GM19397 (cell line): Measurements from ENCODE around the gene TRIM37.
A peak's percentile ranks its signal among the peaks of the same experiment; 100 is the strongest.
"Not testable (repeated sequence)": the region's sequence is repeated elsewhere in the genome, so short reads cannot be mapped to it uniquely, and the experiment has no call there.

Experiments used
- ATAC-seq: cut with Tn5 transposase; IDR thresholded peaks from one replicate; pipeline ENCODE4 v1.9.1; 2021; ENCODE audit warnings: mild to moderate bottlenecking, moderate library complexity; ENCODE audit not compliant: unreplicated experiment

Gene TRIM37, protein sequence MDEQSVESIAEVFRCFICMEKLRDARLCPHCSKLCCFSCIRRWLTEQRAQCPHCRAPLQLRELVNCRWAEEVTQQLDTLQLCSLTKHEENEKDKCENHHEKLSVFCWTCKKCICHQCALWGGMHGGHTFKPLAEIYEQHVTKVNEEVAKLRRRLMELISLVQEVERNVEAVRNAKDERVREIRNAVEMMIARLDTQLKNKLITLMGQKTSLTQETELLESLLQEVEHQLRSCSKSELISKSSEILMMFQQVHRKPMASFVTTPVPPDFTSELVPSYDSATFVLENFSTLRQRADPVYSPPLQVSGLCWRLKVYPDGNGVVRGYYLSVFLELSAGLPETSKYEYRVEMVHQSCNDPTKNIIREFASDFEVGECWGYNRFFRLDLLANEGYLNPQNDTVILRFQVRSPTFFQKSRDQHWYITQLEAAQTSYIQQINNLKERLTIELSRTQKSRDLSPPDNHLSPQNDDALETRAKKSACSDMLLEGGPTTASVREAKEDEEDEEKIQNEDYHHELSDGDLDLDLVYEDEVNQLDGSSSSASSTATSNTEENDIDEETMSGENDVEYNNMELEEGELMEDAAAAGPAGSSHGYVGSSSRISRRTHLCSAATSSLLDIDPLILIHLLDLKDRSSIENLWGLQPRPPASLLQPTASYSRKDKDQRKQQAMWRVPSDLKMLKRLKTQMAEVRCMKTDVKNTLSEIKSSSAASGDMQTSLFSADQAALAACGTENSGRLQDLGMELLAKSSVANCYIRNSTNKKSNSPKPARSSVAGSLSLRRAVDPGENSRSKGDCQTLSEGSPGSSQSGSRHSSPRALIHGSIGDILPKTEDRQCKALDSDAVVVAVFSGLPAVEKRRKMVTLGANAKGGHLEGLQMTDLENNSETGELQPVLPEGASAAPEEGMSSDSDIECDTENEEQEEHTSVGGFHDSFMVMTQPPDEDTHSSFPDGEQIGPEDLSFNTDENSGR

DNA sequence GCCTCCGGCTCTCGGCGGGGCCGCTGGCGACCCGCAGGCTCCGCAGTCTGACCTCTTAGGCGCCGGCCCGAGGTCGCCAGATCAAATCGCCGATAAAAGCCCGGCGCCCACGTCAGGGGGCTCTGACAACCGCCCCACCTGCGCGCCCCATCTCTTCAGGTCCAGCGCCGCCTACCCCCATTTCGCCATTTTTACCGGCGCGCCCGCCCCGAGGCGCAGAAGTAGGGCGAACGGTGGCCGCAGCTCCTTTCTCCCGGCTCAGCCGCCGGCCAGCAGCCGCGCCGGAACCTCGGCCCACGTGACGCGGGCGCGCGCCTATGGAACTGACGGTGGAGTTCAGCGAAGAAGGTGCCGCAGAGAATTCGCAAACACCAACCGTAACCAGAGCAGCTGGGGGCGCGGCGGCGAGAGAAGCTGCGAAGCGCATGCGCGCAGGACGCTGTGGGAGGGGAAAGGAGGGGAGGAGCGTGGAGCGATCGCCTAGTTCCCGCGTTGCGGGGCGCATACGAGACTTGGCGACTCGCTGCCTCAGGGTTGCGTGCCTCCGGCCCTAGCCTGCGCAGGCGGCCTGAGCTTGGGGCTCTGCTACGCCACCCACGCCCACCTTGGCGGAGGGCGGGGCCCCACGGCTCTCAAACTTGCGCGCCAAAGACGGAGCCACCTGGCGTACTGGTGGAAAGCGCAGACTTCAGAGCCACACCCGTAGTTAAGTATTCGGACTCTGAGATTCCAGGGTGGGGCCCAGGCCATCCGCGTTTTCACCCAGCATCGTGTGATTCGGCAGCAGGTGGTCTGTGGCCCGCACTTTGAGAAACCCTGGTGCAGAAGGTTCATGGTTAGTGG is at the start of gene TRIM37:
Gene TRIM37 (minus strand): TSS at position 418 of the 843 bp plus-strand sequence. CDS start 419 bp downstream, outside the sequence.
- ATAC-seq = peak; percentile 97

DNA sequence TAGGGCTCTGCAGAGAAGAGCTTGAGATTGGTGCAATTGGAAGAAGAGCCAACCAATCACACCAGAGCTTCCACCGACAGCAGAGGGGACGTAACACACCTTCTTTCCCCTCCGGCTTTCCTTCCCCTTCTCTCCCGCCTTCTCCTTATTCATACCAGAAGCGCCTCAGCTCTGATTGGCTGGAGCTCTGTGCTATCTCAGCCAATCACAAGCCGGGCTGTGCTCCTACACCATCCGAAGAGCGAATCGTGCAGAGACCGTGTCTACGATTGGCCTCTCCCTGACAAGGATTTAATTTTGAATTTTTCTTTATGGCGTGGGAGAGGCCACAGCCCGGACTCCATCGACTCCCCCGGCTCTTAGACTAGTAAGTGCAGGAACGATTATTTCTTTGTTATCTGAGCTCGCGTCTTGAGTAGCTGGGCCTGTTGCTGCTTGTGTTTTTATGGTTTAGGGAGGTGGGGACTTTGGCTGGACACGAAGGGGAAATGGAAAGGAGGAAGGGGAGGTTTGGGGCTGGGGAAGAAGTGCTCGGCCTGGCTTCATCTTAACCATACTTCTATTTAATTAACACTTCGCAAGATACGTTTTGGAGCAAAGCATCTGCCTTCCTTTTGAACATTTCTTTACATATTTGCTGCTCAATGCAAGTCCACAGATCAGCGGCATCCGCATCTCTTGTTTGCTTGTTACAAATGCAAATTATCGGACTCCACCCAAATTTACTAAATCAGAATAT is 48.9 kb upstream of the TRIM37 start, which contains the start of gene PRR11:
Gene PRR11 (plus strand): TSS at position 308 of the 739 bp plus-strand sequence. CDS start 14,007 bp downstream, outside the sequence.
- ATAC-seq = peak; percentile 85

DNA sequence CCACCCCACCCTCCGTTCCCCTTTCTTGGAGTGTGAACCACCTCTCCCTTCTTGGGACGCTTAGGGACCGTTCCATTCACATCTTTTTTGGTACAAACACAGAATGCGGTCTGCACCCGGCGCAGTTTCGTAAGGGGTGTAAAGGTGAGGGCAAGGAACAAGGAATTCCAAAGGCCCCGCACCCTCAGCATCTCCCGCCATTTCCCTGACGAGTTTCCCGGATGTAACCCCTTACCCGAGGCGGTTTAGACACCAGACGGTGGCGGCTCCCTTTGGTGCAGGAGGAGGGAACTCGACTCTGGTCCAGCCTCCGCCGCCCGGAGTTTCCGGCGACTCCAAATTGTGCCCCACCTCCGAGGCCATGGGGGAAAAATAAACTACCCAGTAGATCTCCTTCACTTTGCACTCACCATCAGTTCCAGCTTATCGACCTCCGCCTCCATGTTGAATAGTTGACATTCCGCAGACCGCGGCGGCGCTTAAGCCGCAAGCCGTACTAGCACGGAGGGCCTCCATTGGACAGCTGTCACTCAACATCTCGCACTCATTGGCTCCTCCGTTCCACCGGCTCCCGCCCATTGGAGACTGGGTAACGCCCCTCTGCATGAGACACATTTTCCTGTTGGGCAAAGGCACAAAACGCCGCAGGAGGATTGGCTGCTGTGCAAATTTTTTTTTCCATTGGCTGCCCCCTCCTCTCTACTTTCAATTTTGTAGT is 48.2 kb upstream of the TRIM37 start, which contains the start of gene SKA2:
Gene SKA2 (minus strand): TSS at position 466 of the 718 bp plus-strand sequence. CDS start 23 bp downstream, at position 443.
- peak; percentile 86 for ATAC-seq

DNA sequence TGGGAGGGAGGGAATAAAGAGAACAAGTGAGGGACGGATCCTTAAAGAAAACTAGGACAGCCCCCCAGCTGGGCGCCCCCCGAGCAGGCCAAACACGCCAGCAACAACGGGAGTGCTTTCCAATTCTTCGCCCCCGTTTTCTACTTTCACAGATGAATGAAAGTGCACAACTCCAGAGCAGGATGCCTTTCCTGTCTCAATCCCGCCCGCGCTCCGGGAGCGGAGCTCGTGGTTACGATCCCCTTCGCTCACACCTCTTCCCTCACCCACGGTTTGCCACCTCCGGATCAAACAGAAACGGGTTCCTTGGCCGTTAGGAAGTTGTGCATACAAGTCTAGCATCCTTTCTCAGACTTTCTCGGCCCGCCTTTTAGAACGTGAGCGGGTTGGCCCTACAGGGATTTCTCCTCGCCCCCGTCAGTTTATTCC is 47.6 kb upstream of the TRIM37 start:
- no peak for ATAC-seq

DNA sequence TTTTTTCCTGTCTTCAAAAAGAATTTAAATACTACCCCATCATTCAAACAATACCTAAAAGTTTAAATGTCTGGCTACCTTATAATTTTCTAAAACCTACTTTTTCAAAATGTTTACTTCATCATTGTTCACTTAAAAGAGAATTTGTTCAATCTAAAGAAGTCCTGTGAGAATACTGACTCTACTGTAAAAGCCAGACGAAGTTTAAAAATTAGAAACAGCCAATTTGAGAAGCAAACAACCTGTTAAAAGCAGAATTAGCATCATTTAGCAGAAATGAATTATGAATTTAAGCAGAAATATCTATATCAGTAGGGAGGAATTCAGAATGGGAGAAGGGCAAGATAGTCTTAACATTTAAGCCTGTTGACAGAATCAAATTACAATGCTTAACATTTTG is 46.2 kb upstream of the TRIM37 start:
- no peak for ATAC-seq

DNA sequence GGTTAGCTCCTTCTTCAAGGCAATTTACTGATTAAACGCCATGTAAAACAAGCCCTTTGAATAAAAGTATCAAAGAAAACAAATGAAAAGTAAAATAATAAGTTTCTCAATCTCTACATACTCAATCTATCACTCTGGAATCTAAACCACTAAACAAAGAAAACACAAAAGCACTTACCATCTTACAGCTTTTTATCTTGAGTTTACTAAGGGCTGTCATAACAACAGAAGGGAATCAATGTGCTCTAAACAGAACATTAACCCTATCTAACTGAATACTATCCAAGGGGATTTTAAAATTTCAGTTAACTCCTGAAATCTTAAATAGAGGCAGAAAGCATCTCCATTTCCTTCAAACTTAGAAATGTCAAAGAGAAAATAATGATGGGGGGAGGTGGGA is 44.9 kb upstream of the TRIM37 start:
- no peak for ATAC-seq

DNA sequence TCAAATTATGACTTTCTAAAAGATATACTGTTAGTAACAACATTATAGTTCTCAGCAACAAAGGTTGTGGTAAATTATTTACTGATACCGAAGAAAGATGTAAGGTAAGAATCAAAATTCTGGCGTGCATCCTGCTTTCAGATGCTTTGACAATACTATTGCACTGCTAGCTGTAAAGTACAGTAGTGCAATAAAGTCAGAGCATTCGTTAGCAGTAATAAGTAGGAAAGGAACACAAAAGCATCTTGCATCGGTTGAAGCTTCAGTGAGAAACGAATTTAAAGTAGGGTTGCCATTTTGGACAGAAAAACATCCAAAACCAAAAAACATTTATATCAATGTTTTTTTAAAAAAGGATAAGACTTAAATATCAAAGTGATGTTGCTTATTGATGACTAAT is 44.3 kb upstream of the TRIM37 start:
- no peak for ATAC-seq

DNA sequence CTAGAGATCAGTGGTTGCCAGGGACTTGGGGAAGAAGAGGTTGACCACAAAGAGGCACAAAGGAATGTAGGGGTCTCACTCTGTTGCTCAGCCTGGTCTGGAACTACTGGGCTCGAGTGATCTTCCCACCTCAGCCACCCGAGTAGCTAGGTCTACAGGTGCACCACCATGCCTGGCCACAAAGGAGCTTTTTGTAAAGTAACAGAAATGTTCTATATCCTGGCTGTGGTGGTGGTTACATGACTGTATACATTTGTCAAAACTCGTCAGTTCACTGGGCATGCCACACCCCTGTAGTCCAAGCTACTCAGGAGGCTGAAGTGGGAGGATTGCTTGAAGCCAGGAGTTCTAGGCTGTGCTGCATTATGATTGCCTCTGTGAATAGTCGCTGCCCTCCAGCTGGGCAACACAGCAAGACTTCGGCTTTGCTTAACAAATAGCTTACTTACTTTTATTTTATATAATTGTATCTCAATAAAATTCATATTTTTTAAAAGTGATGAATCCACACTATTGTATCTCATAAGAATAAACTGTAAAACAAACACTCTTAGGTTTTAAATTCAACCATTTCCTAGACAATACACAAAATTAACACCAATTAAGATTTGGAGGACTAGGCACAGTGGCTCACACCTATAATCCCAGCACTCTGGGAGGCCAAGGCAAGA is 43.3 kb upstream of the TRIM37 start:
- ATAC-seq = no peak

DNA sequence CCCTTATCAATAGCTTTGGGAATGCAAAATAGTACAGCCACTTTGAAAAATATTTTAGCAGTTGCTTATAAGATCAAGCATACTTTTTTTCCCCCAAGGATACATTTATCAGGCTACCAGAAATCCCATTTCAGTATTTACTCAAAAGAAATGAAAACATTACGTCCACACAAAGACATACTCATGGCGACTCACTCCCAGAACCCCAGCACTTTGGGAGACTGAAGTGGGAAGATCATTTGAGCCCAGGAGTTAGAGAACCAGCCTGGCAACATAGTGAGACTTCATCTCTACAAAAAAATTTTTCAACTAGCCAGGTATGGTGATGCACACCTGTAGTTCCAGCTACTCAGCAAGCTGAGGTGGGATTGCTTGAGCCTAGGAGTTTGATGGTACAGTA is 42.4 kb upstream of the TRIM37 start:
- no peak for ATAC-seq

DNA sequence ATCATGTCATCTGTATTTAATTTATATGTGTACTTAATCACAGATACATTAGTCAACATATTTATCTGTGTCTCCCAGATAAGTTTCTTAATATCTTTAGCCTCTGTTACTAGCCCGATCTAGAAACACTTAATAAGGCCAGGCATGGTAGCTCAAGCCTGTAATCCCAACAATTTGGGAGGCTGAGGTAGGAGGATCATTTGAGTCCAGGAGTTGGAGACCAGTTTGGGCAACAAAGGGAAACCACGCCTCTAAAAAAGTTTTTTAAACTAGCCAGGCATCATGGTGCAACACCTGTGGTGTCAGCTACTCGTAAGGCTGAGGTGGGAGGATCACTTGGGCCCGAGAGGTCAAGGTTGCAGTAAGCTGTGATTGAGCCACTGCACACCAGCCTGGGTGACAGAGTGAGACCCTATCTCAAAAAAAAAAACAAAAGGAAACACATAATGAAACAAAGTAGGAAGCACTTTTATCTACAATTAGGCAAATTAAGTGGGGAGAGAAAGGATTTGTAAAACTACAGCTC is 39.0 kb upstream of the TRIM37 start:
- ATAC-seq = no peak

DNA sequence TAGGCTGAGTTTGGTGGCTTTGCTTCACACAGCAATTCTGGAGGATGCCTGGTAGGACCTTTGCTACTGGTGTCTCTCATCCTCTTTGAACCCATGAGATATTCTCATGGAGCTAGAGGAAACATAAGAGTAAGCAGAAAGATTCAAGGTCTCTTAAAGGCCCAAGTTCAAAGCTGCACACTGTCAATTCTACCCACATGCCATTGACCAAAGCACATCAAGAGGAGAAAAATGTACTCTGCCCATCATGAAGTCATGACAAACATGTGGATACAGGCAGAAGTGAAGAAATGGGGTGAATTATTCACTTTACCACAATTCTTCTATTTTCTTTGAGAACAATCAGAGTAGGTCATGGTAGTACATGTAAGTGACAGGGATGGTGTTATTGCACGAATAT is 35.2 kb upstream of the TRIM37 start:
- no peak for ATAC-seq

DNA sequence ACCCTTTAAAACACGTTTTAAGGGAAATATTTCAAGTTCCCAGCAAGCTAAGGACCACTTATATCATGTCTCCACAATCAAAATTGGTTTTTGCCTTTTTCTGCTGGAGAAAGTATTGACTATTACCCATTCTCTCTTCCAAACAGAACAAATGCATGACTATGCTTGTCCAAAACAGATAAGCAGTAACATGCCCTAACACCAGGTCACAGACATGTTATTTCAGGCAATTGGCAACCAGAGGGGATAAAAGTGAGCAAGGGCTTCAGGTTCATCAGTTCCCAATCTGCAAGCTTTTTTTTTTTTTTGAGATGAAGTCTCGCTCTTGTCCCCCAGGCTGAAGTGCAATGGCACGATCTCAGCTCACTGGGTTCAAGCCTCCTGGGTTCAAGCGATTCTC is 33.3 kb upstream of the TRIM37 start:
- no peak for ATAC-seq

DNA sequence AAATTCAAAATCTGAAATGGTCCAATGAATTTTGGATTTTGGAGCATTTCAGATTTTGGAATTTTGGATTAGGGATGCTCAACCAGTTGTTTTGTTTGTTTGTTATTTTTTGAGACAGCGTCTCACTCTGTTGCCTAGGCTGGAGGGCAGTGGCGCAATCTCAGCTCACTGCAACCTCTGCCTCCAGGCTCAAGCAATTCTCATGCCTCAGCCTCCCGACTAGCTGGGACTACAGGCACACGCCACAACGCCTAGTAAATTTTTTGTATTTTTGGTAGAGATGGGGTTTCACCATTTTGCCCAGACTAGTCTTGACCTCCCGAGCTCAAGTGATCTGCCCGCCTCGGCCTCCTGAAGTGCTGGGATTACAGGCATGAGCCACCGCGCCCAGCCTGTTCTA is 31.7 kb upstream of the TRIM37 start:
- ATAC-seq = not testable (repeated sequence)

DNA sequence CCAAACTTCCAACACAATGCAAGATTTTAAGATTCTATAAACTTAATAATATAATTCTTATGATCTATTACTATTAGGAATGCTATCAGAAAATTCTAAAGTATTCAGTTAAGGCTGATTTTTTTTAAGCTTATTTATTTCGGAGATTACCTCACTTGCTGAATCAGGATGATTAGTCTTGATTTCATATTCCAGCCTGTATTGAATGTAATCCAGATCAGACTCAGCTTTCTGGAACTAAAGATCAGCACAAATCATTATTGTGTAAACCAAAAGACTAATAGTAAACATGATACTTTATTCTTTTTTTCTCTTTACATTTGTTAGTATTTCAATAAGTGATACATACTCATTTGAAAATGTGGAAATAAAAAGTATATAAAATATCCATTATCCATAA is 24.5 kb upstream of the TRIM37 start:
- no peak for ATAC-seq

DNA sequence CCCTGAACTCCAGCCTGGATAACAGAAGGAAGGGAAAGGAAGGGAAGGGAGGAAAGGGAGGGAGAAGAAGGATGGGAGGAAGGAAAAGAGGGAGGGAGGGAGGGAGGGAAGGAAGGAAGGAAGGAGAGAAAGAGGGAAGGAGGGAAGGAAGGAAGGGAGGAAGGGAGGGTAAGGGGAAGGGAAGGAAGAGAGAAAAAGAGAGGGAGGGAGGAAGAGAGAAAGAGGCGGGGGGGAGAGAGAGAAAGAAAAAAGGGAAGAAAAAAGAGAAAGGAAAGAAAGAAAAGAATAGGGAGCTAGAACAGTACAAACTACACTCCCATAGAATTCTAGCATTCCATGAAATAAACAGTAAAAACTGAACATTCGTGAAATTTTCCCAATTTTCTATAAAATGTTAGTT is 23.1 kb upstream of the TRIM37 start:
- ATAC-seq = no peak

DNA sequence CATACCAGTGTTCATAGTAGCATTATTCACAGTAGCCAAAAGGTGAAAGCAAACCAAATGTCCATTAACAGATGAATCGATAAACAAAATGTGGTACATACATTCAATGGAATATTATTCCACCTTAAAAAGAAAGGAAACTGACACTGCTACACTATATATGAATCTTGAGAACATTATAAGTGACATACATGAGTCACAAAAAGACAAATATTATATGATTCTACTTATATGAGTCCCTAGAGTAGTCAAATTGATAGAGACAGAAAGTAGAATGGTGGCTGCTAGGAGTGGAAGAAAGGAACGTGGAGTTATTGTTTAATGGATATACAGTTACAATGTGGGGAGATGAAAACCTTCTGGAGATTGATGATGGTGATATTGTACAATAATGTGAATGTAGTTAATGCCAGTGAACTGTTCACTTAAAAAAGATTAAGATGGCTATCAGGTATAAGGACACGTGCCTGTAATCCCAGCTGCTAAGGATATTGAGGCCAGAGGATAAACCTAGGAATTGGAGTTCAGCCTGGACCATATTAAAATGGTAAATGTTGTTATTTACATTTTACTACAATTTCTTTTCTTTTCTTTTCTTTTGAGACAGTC is 20.2 kb upstream of the TRIM37 start:
- no peak for ATAC-seq

DNA sequence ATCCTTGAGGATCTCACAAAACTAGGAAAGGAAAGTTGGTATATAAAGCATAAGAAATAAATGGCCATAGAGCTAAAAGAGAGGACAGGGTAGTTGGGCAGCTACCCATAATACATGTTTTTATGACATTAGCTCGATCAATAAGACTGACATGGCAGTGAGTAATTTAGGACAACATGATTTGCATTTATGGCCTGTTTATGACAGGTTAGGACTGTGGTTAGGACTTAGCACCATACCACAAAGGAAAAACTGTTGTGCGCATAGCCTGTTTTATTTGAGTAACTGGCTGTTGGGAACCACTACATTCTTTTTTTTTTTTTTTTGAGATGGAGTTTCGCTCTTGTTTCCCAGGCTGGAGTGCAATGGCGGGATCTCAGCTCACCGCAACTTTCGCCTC is 18.0 kb upstream of the TRIM37 start:
- no peak for ATAC-seq

DNA sequence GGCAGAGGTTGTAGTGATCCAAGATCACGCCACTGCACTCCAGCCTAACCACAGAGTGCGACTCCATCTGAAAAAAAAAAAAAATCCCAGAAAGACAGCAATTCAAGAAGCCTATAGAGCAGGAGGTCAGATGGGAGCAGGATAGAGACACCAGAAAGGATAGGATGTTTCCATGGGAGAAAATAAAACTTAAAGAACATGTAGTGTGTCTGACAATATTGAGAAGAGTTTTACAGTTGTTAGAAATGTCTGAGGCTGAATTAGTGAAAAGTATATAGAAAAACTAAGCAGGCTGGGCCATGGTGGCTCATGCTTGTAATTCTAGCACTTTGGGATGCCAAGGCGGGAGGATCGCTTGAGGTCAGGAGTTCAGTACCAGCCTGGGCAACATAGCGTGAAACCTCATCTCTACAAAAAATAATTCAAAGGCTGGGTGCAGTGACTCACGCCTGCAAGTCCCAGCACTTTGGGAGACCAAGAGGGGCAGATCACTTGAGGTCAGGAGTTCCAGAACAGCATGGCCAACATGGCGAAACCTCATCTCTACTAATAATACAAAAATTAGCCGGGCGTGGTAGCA is 15.3 kb upstream of the TRIM37 start:
- ATAC-seq = no peak
